Measurements from ENCODE around the gene PKP3. TPM values are rescaled to one million over a fixed set of nuclear protein-coding genes. Genes with fewer than 3 reads are reported as not detected.
"Not testable (repeated sequence)": the region's sequence is repeated elsewhere in the genome, so short reads cannot be mapped to it uniquely, and the experiment has no call there.

The PKP3 gene
- total RNA-seq, 1 donor, result 0.27 TPM

- DNase-seq (ENCODE audit: low read depth in 2 of 3, low spot score in 2 of 3), result no peak
Observed at GRCh38 chr11:420911-421321, 26.9 kb downstream of the PKP3 start.

- no peak for DNase-seq (ENCODE audit: low read depth in 2 of 3, low spot score in 2 of 3)
Observed at GRCh38 chr11:422249-422656, 28.2 kb downstream of the PKP3 start.

GRCh38 chr11:424232-424631, 30.2 kb downstream of the PKP3 start:
- DNase-seq (ENCODE audit: low read depth in 2 of 3, low spot score in 2 of 3), result no peak

- not testable (repeated sequence) for DNase-seq (ENCODE audit: low read depth in 2 of 3, low spot score in 2 of 3)
Observed at GRCh38 chr11:424766-425165, 30.8 kb downstream of the PKP3 start.

- DNase-seq (ENCODE audit: low read depth in 2 of 3, low spot score in 2 of 3), result no peak
Observed at GRCh38 chr11:425301-425700, 31.3 kb downstream of the PKP3 start.

GRCh38 chr11:426851-427250, 32.8 kb downstream of the PKP3 start:
- no peak for DNase-seq (ENCODE audit: low read depth in 2 of 3, low spot score in 2 of 3)

- no peak for DNase-seq (ENCODE audit: low read depth in 2 of 3, low spot score in 2 of 3)
Observed at GRCh38 chr11:428295-428694, 34.3 kb downstream of the PKP3 start.

- no peak for DNase-seq (ENCODE audit: low read depth in 2 of 3, low spot score in 2 of 3)
Observed at GRCh38 chr11:429391-429790, 35.4 kb downstream of the PKP3 start.

GRCh38 chr11:429931-430456, 36.0 kb downstream of the PKP3 start:
- DNase-seq (ENCODE audit: low read depth in 2 of 3, low spot score in 2 of 3), result no peak

- DNase-seq (ENCODE audit: low read depth in 2 of 3, low spot score in 2 of 3), result no peak
Observed at GRCh38 chr11:431921-432320, 37.9 kb downstream of the PKP3 start.

GRCh38 chr11:432501-433100, 38.6 kb downstream of the PKP3 start:
- DNase-seq (ENCODE audit: low read depth in 2 of 3, low spot score in 2 of 3), result no peak

GRCh38 chr11:433111-433510, 39.1 kb downstream of the PKP3 start:
- no peak for DNase-seq (ENCODE audit: low read depth in 2 of 3, low spot score in 2 of 3)

- DNase-seq (ENCODE audit: low read depth in 2 of 3, low spot score in 2 of 3), result no peak
Observed at GRCh38 chr11:433641-434040, 39.6 kb downstream of the PKP3 start.

GRCh38 chr11:434496-434895, 40.5 kb downstream of the PKP3 start:
- DNase-seq (ENCODE audit: low read depth in 2 of 3, low spot score in 2 of 3), result no peak

- DNase-seq (ENCODE audit: low read depth in 2 of 3, low spot score in 2 of 3), result not testable (repeated sequence)
Observed at GRCh38 chr11:434999-435740, 41.2 kb downstream of the PKP3 start.

GRCh38 chr11:437228-437870, 43.3 kb downstream of the PKP3 start:
- DNase-seq (ENCODE audit: low read depth in 2 of 3, low spot score in 2 of 3), result no peak

- no peak for DNase-seq (ENCODE audit: low read depth in 2 of 3, low spot score in 2 of 3)
Observed at GRCh38 chr11:438101-438844, 44.3 kb downstream of the PKP3 start.

- no peak for DNase-seq (ENCODE audit: low read depth in 2 of 3, low spot score in 2 of 3)
Observed at GRCh38 chr11:439315-440064, 45.5 kb downstream of the PKP3 start.

- no peak for DNase-seq (ENCODE audit: low read depth in 2 of 3, low spot score in 2 of 3)
Observed at GRCh38 chr11:440065-441042, 46.3 kb downstream of the PKP3 start.

Measured in hematopoietic multipotent progenitor cell (in vitro differentiated cells).